Activated CD4-positive, alpha-beta T cell treated with anti-CD3 and anti-CD28 coated beads, Interleukin-2, Interleukin-6, amounts not matched to agents 100 ng/mL and 50 ng/mL, durations not matched to agents 16 hours and 8 hours (primary cell): ENCODE results near the gene CUX1.

Source experiments
- DNase-seq: peaks from one replicate; pipeline ENCODE4 v3.0.0-alpha.2; 2020

The CUX1 gene

DNA sequence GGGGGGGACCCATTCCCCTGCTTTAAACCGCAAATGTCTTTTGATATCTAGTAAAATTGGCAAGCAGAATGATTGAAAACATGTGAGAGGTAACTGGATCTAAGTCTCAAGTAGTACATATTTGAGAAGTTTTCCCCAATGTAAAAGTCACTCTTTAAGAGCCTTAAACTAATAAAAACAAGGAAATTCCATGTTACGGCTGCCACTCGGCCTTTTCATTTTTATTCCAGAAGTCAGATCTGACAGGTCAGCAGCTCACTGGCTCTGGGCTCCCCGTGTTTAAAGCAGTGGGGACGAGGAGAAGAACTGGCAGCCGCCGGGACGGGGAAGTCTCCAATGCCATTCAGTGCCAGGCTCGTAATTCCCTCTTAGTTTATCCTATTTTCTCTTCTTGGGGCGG is 80.7 kb downstream of the CUX1 start:
- DNase-seq = no peak

DNA sequence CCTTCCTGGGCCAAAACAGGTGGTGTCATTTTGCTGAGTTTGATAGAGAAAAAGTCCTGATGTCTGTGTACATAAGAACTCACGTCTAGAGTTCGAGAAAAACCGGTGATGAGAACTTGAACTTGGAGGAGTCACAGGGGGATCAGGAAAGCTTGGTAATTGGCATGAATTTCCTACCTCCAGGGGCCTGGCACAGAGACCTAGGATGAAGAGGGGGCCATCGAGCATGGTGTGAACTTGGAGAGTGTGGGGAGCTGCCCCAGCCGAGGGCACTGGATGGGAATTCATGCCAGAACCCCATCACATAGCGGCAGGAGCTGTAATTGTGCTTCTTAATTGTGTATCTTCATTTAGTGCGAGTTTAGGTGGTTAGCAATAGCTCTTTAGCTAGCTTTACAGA is 82.2 kb downstream of the CUX1 start:
- no peak for DNase-seq

DNA sequence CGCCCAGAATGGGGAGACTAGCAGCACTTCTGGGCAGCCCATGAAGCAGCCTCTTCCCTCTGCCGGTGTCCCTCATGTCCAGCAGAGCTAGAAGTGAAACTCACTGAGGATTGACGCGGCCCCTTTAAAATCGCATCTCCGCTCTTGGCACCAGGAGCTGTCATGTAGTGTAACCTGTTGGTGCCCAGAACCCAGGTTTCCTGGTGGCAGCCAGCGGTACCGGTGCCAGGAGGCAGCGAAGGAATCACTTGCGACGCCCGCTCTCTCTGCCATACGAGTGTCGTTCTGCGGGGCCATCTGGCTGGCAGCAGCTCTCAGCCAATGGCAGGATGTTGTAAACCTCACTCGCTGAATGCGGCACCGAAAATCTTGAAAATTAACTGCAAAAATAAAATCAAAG is 82.7 kb downstream of the CUX1 start:
- no peak for DNase-seq

DNA sequence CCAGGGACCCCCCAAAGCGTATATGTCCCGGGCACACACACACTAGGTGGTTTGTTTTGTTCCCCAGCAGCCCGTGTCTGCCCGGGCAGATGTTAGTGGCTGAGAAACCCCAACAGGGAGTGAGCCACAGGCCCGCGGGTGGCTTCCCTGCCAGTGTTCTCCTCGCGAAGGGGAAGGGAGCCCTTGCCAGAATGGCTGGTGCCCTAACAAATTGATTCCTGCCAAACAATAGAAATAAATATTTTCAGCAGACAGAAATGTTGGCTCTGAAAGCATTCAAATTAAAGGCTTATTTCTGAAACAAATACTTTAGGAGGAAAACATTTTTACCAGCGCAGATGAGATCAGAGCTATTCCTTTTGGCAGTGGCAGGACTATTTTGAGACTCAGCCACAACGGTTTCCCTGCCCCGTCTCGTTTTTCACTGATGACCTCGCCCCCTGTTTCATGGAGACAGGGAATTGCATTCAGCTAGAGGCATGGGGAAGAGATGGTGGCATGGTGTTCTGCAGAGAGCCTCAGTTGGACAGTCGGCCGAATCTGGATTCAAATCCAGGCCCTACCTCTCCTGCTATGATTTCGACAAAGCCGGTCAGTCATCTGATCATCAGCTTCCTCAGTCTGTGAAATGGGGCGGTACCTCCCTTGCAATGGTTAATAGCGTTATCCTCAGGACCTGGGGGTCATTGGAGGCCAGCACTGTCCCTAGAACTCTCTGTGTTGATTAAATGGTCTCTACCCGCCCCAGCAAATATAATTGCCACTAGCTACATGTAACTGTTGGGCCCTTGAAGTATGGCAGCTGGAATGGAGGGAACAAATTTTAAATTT is 84.5 kb downstream of the CUX1 start:
- DNase-seq = no peak

DNA sequence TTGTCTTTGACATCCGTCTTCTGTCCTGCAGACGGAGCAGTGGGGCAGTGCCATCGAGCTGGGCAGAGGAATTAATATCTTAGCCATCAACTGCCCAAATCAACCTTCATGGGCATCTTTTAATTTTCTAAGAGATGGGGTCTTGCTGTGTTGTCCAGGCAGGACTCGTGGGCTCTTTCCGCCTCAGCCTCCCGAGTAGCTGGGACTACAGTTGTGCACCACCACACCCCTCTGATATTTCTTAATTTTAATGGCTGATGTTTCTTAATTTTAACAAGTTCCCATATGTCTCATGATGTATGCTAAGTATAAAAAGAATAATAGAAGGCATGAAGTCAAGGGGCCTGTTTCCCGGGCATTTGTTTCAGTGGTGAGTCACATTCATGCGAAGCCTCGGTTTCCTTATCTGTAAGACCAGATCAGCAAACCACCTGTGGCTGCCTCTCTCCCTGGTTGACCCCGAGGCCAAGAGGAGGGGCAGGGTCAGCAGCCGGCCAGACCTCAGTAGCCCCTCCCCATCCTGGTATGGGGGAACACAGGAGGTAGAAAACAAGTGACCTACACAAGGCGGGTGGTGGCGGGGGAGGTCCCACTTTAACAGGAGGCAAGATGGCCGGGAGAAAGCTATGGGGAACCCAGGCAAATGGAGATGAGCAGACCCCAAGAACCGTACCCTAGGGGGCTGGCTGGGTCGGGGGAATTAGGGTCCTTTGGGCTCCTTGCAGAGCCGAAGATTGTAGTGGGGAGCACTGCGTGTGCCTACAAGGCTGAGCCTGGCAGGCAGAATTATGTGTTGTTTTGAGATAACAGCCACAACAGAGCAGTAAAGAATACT is 85.5 kb downstream of the CUX1 start:
- DNase-seq = no peak

GRCh38 chr7:101903515-101903868 is 86.1 kb downstream of the CUX1 start:
- DNase-seq = no peak

GRCh38 chr7:101904019-101904418 is 86.6 kb downstream of the CUX1 start:
- no peak for DNase-seq

DNA sequence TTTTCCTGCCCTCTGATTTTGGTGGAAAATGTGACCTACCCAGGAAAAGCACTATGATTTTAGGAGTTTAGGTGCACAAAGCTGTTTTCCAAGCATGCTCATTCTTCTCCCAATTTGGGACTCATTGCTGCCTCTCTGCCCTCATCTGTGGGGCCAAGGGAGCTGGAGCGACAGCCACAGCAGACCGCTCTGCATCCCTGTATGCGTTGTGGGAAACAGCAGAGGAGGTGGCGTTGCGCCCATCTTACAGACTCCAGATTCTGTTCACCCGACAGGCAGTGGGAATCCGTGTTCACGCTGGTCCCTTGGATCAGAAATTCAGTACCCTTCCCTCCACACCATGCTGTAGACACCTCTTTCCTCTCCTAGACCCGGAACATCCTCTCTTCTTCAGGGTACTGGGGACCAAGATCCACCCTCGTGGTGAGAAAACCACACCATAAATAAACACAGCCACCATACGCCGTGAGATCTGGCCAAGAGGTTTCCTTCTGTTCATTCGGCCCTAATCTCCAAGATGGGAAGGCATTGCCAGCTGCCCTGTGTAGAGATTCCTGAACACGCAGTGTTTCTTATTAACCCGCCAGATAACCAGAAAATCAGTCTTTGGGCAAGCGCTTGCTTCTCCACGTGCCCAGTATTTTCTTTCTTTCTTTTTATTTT is 87.9 kb downstream of the CUX1 start:
- DNase-seq = no peak

GRCh38 chr7:101906291-101907240 is 89.1 kb downstream of the CUX1 start:
- DNase-seq = no peak

DNA sequence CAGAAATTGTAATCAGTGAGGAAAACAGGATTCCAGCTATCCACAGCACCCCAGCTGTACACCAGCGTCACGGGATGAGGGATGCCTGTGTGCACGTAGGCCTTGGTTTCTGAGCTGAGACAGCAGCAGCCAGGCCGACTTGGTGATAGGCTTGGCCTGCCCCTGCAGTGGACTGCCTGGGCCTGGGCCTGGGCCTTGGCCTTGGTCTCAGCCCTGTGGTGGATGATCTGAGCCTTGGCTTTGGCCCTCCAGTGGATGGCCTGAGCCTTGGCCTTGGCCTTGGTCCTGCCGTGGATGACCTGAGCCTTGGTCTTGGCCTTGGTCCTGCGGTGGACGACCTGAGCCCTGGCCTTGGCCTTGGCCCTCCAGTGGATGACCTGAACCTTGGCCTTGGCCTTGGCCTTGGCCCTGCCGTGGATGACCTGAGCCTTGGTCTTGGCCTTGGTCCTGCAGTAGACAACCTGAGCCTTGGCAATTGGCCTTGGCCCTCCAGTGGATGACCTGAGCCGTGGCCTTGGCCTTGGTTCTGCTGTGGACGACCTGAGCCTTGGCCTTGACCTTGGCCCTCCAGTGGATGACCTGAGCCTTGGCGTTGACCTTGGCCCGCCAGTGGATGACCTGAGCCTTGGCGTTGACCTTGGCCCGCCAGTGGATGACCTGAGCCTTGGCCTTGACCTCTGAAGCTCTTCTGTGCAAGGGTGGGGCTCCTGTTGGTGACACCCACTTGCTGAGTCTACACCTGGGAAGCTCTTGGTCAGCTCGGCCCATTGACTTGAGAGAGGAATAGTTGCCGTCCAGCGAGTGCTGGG is 93.8 kb downstream of the CUX1 start:
- DNase-seq = no peak

GRCh38 chr7:101911800-101912715 is 94.6 kb downstream of the CUX1 start:
- DNase-seq = no peak

GRCh38 chr7:101912716-101913110 is 95.3 kb downstream of the CUX1 start:
- no peak for DNase-seq

DNA sequence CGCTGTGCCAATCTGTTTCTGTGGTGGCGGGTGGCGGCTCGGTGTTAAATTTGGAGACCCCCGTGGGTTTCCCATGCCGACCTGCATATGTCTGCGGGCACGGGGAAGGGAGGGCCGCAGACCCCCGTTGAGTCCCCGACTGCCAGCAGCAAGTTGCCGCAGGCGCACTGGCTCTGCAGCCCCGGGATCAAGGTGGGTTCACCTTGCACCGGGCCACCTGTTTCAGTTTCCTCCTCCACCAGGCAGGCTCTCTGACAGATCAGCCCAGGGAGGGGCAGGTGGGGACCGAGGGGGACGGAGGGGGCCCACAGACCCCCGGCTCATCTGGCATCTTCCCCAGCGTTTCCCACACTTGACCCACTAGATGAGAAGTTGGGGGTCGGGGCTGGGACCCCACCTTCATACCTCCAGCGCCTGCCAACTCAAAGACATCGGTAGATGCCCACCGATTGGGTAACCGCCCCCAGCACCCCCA is 95.9 kb downstream of the CUX1 start:
- DNase-seq = no peak

GRCh38 chr7:101913851-101914250 is 96.4 kb downstream of the CUX1 start:
- DNase-seq = no peak

- DNase-seq = no peak
Observed at GRCh38 chr7:101915000-101915399, 97.6 kb downstream of the CUX1 start.

DNA sequence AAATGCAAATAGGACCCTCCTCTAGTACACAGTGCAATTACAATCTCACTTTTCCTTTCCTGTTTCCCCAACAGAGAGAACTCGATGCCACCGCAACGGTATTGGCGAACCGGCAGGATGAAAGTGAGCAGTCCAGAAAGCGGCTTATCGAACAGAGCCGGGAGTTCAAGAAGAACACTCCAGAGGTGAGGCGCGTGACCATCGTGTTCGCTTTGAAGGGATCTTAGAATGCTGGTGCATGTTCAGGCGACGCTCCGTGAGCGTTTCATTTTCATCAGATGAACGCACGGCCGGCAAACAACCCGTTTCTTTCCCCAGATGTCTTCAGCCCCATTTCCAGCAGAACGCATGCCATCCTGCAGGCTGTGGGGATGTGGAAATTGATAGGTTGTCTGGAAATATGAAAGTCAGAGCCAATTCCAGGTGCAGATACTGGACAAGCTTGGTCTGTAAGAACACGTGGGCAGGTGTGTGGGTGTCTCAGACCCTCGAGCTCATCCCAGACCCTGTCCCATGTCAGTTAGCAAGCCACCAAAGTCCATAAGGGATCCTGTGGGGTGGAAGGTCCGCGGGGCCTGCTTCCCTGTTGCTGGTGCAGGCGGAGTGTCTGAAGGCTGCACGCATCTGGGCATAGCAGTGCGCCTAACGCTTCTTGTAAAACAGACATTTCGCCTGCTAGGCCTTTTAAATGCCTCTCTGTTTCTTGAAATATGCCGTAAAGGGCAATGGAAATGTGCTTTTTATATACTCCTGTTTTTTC is 98.8 kb downstream of the CUX1 start:
- DNase-seq = no peak

DNA sequence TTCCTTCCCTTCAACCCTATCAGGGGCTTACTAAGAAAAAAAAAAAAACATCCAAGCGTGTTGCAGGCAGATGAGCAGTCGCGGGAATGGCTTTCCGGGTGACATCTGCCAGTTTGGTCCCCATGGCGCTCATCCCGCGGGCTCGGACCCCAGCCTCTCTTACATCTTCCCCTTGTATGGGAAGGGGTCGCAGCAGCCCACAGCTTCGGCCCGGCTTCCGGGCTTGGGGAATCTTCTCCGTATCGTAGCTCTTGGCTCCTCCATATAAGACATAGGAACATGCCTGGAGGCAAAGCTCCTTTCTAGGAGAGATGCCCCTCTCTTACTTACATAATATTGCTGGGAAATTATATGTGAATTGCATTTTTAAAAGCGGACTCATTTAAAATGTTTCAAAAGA is 99.5 kb downstream of the CUX1 start:
- DNase-seq = no peak

- no peak for DNase-seq
Observed at GRCh38 chr7:101917566-101917965, 100.1 kb downstream of the CUX1 start.

DNA sequence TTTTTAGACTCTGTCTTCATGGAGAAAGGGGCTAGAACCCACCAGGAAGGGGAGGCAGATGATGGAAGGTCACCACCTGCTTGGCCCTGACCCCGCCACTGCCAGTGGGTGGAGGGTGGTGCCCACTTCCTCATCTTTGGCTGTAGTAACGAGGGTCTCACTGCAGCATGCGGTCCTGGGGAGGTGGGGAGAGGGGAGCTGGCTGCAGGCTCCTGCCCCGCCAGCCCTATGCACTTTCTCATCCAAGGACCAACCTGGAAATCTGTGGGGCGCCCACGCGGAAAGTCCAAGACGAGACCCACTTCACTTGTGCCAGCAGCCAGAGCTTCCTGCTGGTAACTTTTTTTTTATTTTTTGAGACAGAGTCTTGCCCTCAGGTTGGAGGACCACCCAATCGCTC is 101.0 kb downstream of the CUX1 start:
- DNase-seq = no peak
